ENCODE results near the gene KHK. TPM values are rescaled to one million over a fixed set of nuclear protein-coding genes. Genes with fewer than 3 reads are reported as not detected.
A peak's percentile ranks its signal among the peaks of the same experiment; 100 is the strongest.

Gene KHK
- total RNA-seq, 3 donors from 2014 or later = 6.3 to 14.7 (median 8.1) TPM

DNA sequence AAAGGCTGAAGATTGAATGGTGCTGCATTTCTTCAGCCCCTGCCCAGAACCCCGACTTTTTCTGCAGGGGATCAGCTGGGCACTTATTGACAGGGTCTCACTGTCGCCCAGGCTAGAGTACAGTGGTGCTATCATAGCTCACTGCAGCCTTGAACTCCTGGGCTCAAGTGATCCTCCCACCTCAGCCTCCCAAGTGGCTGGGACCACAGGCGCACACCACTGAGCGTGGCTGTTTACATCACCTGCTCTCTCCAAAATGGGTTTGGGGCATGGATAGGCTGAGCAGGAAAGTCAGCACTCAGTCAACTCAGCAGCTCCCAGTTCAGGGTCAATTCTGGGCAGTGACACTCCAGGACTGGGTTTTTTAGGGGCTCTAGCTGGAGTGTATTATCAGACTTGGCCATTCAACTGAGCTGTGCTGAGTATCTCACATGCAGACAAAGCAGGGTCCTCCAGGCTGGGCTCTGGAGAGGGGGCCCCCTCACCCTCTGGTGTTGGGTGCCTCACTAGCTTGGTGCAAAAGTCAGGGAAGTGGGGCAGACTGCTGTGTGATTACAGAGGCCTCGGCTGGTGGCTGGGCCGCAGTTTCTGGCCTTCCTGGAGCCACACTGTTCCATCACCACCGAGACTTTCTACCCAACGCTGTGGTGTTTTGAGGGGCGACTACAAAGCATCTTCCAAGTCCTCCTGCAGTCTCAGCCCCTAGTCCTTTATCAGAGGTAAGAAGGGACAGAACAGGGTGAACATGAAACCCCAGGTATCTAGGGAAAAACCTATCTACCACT is 41.5 kb downstream of the KHK start:
- H3K36me3 ChIP-seq (ENCODE audit: low read depth) = no peaks in the 10 kb centered on the region
- H3K4me3 ChIP-seq = no peak overlapping the region
- TF ChIP-seq, protein P1, sequence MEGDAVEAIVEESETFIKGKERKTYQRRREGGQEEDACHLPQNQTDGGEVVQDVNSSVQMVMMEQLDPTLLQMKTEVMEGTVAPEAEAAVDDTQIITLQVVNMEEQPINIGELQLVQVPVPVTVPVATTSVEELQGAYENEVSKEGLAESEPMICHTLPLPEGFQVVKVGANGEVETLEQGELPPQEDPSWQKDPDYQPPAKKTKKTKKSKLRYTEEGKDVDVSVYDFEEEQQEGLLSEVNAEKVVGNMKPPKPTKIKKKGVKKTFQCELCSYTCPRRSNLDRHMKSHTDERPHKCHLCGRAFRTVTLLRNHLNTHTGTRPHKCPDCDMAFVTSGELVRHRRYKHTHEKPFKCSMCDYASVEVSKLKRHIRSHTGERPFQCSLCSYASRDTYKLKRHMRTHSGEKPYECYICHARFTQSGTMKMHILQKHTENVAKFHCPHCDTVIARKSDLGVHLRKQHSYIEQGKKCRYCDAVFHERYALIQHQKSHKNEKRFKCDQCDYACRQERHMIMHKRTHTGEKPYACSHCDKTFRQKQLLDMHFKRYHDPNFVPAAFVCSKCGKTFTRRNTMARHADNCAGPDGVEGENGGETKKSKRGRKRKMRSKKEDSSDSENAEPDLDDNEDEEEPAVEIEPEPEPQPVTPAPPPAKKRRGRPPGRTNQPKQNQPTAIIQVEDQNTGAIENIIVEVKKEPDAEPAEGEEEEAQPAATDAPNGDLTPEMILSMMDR (IDR thresholded peaks at IDR 0.05) = no peak
- DNase-seq (no peak), ATAC-seq (no peak)
- H3K4me1 ChIP-seq (ENCODE audit: low read depth) = peaks cover 4% of the 10 kb centered on the region
- H3K9me3 ChIP-seq = no peaks in the 10 kb centered on the region
- intact Hi-C loops (cut with DNase I, micrococcal nuclease) = no loop called here

DNA sequence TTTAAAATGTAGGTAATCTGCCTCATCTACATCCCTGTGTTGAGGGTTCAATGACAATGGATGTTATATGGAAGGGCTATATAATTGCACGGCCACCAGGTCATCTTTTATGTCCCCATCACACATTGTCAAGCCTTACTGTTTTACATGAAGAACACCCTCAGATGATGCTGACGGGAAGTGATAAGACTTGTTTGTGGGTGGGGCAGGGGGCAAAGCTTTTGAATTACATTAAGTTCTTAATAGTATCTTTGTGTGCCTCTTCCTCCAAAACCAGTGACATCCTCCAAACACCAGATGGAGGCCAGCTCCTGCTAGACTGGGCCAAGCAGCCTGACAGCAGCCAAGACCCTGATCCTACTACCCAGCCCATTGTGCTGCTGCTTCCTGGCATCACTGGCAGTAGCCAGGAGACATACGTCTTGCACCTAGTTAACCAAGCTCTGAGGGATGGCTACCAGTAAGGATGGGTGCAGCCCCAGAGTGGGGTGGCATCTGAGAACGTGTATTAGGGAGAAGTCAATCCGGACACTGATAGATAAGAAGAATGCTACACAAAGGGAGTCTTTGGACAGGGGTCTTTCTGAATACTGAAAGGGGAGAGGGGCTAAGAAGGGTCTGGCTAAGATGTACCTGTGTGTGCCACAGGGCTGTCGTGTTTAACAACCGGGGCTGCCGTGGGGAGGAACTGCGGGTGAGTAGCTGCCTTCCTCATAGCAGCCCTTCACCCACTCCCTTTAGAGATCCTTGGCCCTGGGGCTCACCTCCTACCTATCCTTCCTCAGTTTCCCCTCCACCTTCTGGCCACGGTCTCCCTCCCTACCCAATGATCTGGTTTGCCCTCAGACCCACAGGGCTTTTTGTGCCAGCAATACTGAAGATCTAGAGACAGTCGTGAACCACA is 42.3 kb downstream of the KHK start:
- intact Hi-C loops (cut with DNase I, micrococcal nuclease) = no loop called here
- no peak for ATAC-seq
- peaks cover 9% of the 10 kb centered on the region for H3K4me1 ChIP-seq (ENCODE audit: low read depth)

DNA sequence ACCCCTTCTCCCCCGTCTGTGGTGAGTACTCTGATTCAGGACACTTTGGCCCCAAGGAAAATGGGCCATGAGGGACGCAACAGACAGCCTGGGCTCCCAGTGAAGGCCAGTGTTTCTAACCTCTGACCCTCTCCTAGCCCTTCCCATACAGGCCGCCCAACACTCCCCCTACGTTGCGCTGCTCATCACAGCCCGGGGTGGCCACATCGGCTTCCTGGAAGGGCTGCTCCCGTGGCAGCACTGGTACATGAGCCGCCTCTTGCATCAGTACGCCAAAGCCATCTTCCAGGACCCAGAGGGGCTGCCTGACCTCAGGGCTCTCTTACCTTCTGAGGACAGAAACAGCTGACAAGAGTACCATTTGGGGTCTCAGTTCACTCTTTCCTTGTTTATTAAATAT is 43.8 kb downstream of the KHK start:
- no peak overlapping the region for H3K4me3 ChIP-seq
- H3K9me3 ChIP-seq = no peaks in the 10 kb centered on the region
- H3K36me3 ChIP-seq (ENCODE audit: low read depth) = no peaks in the 10 kb centered on the region
- H3K4me1 ChIP-seq (ENCODE audit: low read depth) = peaks cover 9% of the 10 kb centered on the region
- intact Hi-C loops (cut with DNase I, micrococcal nuclease) = no loop called here
- TF ChIP-seq, protein P1 (IDR thresholded peaks at IDR 0.05) = no peak
- DNase-seq (no peak), ATAC-seq (no peak)

More for the DNA sequence above, 42.3 kb downstream of the KHK start:
- no peak for DNase-seq
- Histone ChIP-seq H3K36me3 (ENCODE audit: low read depth) (no peaks in the 10 kb centered on the region), H3K4me3 (no peak overlapping the region), H3K9me3 (no peaks in the 10 kb centered on the region)
- TF ChIP-seq, protein P1 (IDR thresholded peaks at IDR 0.05) = no peak

DNA sequence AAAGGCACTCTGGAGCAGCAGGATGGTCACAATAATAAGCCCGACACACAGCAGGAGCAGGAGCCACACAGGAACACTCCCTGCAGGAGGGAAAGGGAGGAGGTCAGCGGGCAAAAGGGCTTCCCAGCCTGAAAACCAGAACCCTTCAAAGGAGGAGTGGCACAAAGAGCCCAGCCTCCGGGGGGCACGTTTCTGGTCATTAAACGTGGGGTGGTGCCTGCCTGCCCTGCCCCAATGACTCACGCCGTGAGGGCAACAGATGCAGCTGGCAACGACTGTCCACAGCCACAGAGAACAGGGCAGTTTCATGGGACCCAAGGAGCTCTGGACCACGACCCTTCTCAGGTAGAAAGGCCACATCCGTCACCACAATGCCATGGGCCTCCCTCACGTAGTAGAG is 44.9 kb downstream of the KHK start:
- H3K4me3 ChIP-seq = no peak overlapping the region
- TF ChIP-seq, protein P1 (IDR thresholded peaks at IDR 0.05) = no peak
- no peaks in the 10 kb centered on the region for H3K36me3 ChIP-seq (ENCODE audit: low read depth)
- no peak for DNase-seq
- H3K9me3 ChIP-seq = no peaks in the 10 kb centered on the region
- no peak for ATAC-seq
- H3K4me1 ChIP-seq (ENCODE audit: low read depth) = peaks cover 9% of the 10 kb centered on the region
- intact Hi-C loops (cut with DNase I, micrococcal nuclease) = no loop called here

DNA sequence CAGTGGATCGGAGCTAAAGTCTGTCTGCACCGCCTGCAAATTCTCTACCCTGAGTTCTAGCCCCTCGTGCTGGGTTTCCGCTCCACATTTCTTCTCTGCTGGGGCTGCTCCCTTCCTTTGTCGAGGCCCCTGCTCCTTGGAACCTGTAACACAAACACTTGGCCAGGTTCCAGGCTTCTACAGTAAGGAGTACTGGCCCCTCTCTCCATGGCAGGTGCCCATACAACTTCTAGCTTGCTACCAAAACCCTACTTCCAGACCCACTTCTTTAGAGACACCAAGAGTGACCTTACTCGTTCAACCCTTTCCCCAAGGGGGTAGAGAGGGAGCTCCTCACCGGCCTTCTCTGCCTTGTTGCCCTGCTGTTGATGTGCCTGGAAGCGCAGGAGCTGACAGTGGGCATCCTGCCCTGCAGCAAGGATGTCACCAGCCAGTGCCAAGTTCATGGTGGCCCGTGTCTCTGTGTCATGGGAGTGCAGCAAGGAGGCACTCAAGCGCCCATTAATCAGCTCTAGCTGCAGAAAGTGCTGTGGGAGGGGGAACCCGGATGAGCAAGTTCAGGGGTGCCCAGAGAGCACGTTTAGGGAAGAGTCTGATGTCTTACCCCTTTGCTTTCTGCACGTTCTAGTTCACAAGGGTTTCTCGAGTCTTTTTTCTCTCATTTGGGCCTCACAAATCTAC is 46.8 kb downstream of the KHK start:
- no peaks in the 10 kb centered on the region for H3K9me3 ChIP-seq
- peaks cover 9% of the 10 kb centered on the region for H3K4me1 ChIP-seq (ENCODE audit: low read depth)
- TF ChIP-seq, protein P1 (IDR thresholded peaks at IDR 0.05) = no peak
- intact Hi-C loops (cut with DNase I, micrococcal nuclease) = no loop called here
- H3K4me3 ChIP-seq = no peak overlapping the region
- peak in 1 of 3 donors; percentile 21 for DNase-seq
- ATAC-seq = no peak
- H3K36me3 ChIP-seq (ENCODE audit: low read depth) = no peaks in the 10 kb centered on the region
